ENCODE data around the gene CCDC57. TPM values are rescaled to one million over a fixed set of nuclear protein-coding genes. Genes with fewer than 3 reads are reported as not detected.

CCDC57 gene
- total and polyA plus RNA-seq, 12 donors: 7.0 to 34.5 (median 10.7) TPM

DNA sequence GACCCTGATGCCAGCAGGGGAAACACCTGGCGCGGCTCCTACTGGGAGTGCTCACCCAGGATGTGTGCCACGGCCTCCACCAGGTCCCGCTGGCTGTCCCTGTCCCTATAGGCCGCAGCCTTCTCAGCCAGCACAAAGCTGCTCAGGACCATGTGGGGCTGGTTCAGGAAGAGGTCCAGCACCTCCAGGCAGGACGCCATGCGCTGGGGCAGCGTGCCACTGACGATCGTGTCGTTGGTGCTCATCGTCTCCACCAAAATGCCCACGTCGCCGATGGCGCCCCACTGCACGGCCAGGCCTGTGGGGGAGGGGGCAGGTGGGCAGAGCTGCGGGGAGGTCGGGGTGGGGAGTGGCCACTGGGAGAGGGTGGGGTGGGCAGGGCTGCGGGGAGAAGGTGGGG, 131.1 kb downstream of the CCDC57 start:
- H3K27me3 ChIP-seq: no peaks in the 10 kb centered on the region
- no peaks in the 10 kb centered on the region for H3K9me3 ChIP-seq
- ATAC-seq: no peak
- H3K27ac ChIP-seq: no peak overlapping the region
- 94 to 95% methylated on average over 19 to 20 of the region's 20 CpGs for WGBS, 2 donors
- peaks cover 0 to 83% (median 54%) of the 10 kb centered on the region in 9 donors for H3K36me3 ChIP-seq
- TF ChIP-seq, protein P1, sequence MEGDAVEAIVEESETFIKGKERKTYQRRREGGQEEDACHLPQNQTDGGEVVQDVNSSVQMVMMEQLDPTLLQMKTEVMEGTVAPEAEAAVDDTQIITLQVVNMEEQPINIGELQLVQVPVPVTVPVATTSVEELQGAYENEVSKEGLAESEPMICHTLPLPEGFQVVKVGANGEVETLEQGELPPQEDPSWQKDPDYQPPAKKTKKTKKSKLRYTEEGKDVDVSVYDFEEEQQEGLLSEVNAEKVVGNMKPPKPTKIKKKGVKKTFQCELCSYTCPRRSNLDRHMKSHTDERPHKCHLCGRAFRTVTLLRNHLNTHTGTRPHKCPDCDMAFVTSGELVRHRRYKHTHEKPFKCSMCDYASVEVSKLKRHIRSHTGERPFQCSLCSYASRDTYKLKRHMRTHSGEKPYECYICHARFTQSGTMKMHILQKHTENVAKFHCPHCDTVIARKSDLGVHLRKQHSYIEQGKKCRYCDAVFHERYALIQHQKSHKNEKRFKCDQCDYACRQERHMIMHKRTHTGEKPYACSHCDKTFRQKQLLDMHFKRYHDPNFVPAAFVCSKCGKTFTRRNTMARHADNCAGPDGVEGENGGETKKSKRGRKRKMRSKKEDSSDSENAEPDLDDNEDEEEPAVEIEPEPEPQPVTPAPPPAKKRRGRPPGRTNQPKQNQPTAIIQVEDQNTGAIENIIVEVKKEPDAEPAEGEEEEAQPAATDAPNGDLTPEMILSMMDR (IDR thresholded peaks at IDR 0.05): no peak
- intact Hi-C loops (cut with DNase I): no loop called here
- no peak for DNase-seq
- no peak overlapping the region for H3K4me3 ChIP-seq
- H3K4me1 ChIP-seq: peaks cover 0 to 6% (median 0%) of the 10 kb centered on the region in 9 donors

DNA sequence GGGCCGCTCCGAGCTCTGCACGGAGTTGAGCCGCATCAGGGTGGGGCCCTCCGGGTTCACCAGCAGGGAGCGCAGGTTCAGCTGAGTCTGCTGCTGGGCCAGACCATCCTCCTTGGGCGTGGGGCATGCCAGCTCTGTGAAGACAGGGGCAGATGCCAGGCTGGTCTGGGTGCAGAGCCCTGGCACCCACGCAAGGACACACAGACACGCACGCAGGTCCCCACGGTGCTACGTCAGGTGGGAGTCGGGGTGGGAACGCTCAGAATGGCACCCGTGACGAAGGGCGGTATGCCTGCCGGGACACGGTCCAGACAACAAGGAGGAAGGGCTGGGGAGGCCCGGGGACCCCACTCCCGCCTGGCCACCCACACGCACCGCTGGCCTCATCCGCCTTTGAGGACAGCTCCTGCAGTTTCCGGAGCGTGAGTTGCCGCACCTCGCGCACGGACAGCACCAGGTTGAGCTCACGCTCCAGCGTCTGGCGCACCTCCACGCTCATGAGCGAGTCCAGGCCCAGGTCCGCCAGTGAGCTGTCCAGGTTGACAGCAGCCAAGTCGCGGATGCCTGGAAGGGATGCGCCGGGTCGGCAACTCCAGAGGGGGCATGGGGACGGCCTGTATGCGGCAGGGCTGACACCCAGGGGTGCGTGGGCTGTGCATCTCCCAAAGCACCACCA, 131.7 kb downstream of the CCDC57 start:
- Histone ChIP-seq H3K4me1 (peaks cover 0 to 6% (median 0%) of the 10 kb centered on the region in 9 donors), H3K4me3 (no peak overlapping the region), H3K9me3 (no peaks in the 10 kb centered on the region), H3K27me3 (no peaks in the 10 kb centered on the region), H3K27ac (no peak overlapping the region), H3K36me3 (peaks cover 0 to 77% (median 48%) of the 10 kb centered on the region in 9 donors)
- no peak for DNase-seq
- TF ChIP-seq, protein P1 (IDR thresholded peaks at IDR 0.05): no peak
- no peak for ATAC-seq
- intact Hi-C loops (cut with DNase I): no loop called here
- WGBS, 2 donors: 93 to 96% methylated on average over 44 of the region's 44 CpGs

DNA sequence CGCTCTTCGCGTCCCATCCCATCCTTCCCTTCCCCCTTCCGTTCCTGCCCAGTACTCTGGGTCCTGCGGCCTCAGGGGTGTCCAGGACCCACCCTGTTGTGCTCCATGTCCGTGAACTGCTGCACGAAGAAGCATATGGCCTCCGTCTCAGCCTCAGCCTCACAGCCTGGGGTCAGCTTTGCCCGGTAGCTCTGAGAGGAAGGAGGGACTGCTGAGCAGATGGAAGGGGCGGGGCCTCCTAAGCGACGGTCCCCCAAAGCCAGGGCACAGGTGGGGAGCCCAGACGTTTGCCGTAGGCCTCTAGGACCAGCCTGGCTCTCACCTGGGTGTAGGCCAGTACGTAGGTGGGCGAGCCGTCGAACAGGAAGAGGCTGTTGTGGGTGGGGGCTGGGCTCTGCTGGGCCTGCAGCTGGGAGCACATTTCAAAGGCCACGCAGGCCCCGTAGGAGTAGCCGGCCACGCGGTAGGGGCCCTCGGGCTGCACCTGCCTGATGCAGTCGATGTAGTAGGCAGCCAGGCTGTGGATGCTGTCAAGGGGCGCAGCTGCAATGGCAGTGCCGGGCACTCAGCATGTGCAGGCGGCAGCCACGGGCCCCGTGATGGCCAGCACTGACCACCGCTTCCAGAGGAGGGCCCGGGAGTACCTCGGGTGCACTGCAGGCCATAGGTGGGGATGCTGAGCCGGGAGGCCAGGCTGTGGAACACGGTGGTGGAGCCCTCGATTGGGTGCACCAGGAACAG, 132.4 kb downstream of the CCDC57 start:
- ATAC-seq: no peak
- TF ChIP-seq, protein P1 (IDR thresholded peaks at IDR 0.05): no peak
- intact Hi-C loops (cut with DNase I): no loop called here
- no peak for DNase-seq
- Histone ChIP-seq H3K36me3 (peaks cover 0 to 70% (median 43%) of the 10 kb centered on the region in 9 donors), H3K27me3 (no peaks in the 10 kb centered on the region), H3K27ac (no peak overlapping the region), H3K4me1 (peaks cover 0 to 6% (median 0%) of the 10 kb centered on the region in 9 donors), H3K4me3 (no peak overlapping the region), H3K9me3 (no peaks in the 10 kb centered on the region)
- 91% methylated on average over 36 of the region's 36 CpGs for WGBS, 2 donors

DNA sequence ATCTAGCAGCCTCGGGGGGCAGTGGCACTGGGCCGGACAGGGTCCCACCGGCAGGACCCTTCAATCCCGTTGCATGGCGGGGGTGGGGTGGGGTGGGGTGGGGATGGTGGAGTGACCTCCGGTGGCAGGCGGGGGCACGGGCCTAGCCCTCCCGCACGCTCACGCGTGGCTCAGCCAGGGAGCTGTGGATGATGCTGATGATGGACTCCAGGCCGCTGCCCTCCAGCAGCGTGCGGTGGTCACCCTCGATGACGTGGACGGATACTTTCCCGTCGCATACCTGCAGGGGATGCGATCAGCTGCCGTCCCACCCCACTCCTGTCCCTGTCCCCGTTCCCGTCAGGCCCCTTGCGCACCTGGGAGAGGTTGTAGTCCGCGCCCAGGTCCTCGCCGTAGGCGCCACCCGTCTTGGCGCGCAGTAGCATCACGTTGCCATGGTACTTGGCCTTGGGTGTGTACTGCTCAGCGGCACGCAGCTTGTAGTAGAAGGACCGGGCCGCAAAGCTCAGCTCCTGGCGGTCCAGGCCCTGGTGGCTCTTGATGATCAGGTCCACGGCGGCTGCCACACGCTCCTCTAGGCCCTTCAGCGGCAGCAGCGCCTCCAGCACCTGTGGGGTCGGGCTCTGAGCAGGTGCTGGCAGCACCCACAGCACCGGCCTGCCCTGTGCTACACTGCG, 133.5 kb downstream of the CCDC57 start:
- Histone ChIP-seq H3K4me3 (no peak overlapping the region), H3K27me3 (no peaks in the 10 kb centered on the region), H3K9me3 (no peaks in the 10 kb centered on the region), H3K27ac (no peak overlapping the region), H3K36me3 (peaks cover 0 to 59% (median 38%) of the 10 kb centered on the region in 9 donors), H3K4me1 (peaks cover 0 to 6% (median 0%) of the 10 kb centered on the region in 9 donors)
- 94 to 96% methylated on average over 44 to 47 of the region's 47 CpGs for WGBS, 2 donors
- no peak for ATAC-seq
- TF ChIP-seq, protein P1 (IDR thresholded peaks at IDR 0.05): no peak
- intact Hi-C loops (cut with DNase I): no loop called here
- no peak for DNase-seq

Data from heart right ventricle (tissue), 16 donors.